GM06990 (cell line): ENCODE data around the gene SCAMP3.
A peak's percentile ranks its signal among the peaks of the same experiment; 100 is the strongest.

Experiments used
- DNase-seq: peaks from one replicate; pipeline ENCODE4 v3.0.0-alpha.2; 2011; ENCODE audit not compliant: insufficient read length; ENCODE audit errors: extremely low read depth
- H3K27me3 ChIP-seq: replicated peaks from 2 replicates; pipeline ENCODE4 v1.6.0; 2011; ENCODE audit warnings: low read length; ENCODE audit not compliant: control insufficient read depth, insufficient read depth
- H3K36me3 ChIP-seq: 2 replicates; pipeline ENCODE4 v1.5.1; 2011; ENCODE audit warnings: low read length; ENCODE audit not compliant: control insufficient read depth, insufficient read depth
- H3K4me3 ChIP-seq: replicated peaks from 2 replicates; pipeline ENCODE4 v1.5.1; 2011; ENCODE audit warnings: low read depth, mild to moderate bottlenecking, control low read depth, low read length
- CTCF ChIP-seq: IDR thresholded peaks from 2 replicates; pipeline ENCODE4 v1.5.1; 2011; ENCODE audit warnings: low read length, control low read depth, mild to moderate bottlenecking, inconsistent platforms; ENCODE audit not compliant: insufficient read depth, poor library complexity, severe bottlenecking

The SCAMP3 gene

DNA sequence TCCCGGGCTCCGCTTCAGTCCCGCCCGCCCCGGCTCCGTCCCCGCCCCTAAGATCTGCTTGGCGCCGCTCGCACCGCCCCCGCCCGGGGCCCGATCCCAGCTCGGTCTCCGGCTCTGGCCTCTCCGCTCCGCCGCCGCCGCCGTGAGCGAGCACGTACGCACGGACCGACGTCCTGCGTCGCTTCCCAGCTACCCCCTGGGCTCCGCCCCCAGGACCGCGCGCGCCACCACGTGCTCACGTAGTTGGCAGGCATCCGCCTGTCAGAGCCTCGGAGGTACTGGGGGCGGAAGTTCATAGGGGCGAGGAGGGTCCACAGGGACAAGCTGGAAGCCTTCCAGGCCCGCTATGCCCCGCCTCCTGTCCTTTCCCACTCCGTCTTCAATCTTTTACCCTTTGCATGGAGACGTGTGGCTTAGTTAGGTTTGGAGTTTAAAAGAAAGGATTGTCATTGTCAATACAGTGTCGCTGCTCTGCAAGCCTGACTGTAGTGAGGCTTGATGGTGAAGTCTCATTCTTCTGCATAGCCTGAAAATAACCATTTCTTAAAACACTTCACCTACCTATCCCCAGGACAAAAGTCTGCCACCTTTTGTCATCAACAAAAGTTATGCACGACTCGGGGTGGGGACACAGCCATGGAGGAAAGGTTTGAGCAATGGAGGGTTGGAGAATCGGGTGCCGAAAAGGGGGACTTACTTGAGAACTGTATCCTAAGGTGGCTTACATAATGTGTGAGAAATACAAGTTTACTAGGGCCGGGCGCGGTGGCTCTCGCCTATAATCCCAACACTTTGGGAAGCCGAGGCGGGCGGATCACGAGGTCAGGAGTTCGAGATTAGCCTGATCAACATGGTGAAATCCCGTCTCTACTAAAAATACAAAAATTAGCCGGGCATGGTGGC lies 11.4 kb upstream of the SCAMP3 start, which contains the start of gene CLK2:
Gene CLK2, minus strand, starts transcription at position 162 of the 903 bp plus-strand sequence. CDS start 2,527 bp downstream, outside the sequence.
- peaks cover 9% of the 10 kb centered on the region for H3K36me3 ChIP-seq

GRCh38 chr1:155272466-155273342 lies 10.5 kb upstream of the SCAMP3 start:
- TF ChIP-seq CTCF, result no peak

More for the DNA sequence above, 11.4 kb upstream of the SCAMP3 start, which contains the start of gene CLK2:
- H3K4me3 ChIP-seq, result peak within 1 kb of the TSS; percentile 91
- DNase-seq, result peak; percentile 99
- H3K27me3 ChIP-seq, result no peaks in the 10 kb centered on the region
- no peak for TF ChIP-seq CTCF

DNA sequence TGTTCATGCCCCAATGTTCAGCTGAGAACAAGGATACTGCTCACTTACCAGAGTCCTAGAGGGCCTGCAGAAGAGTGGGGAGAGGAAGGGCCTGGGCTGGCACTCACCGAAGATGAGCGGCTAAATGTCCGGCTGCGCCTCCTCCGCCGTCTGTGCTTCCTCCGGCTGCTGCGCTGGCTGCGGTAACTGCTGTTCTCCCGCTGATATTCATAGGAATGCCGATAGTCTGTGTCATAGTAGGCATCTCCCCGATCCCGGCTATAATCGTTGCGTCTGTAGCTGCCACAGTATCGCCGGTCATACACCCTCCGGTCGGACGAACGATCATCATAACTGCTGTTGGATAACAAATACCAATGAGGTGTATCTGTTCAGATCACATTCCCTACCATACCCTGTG lies 7.2 kb upstream of the SCAMP3 start:
- H3K36me3 ChIP-seq, result peaks cover 30% of the 10 kb centered on the region
- no peaks in the 10 kb centered on the region for H3K27me3 ChIP-seq
- DNase-seq, result no peak
- TF ChIP-seq CTCF, result no peak
- no peak overlapping the region for H3K4me3 ChIP-seq

More at GRCh38 chr1:155272466-155273342, 10.5 kb upstream of the SCAMP3 start:
- Histone ChIP-seq H3K4me3 (peak overlapping the region; percentile 91), H3K27me3 (no peaks in the 10 kb centered on the region), H3K36me3 (peaks cover 17% of the 10 kb centered on the region)
- DNase-seq, result no peak

GRCh38 chr1:155268630-155269029 lies 6.5 kb upstream of the SCAMP3 start:
- no peaks in the 10 kb centered on the region for H3K27me3 ChIP-seq
- no peak for TF ChIP-seq CTCF

DNA sequence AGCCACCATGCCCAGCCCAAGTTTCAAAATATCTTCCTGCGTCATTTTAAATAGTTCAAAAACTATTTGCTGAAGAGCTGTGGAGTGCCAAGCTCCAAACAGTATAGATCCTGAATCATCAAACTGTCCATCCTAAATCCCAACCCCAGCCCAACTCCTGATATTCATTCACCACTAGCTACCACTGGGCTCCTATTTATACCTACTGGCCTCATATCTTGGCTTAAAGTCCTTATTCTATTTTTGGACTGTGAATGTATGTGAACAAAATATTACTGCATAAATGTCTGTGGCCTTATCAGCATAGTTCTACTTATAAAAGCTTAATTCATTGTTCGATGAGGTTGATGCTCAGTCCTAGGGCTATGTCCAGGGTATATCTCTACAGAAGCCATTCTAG lies 5.2 kb upstream of the SCAMP3 start:
- DNase-seq, result no peak
- peaks cover 37% of the 10 kb centered on the region for H3K36me3 ChIP-seq
- TF ChIP-seq CTCF, result no peak
- H3K27me3 ChIP-seq, result no peaks in the 10 kb centered on the region
- no peak overlapping the region for H3K4me3 ChIP-seq

More at GRCh38 chr1:155268630-155269029, 6.5 kb upstream of the SCAMP3 start:
- peaks cover 35% of the 10 kb centered on the region for H3K36me3 ChIP-seq
- no peak for DNase-seq
- H3K4me3 ChIP-seq, result no peak overlapping the region
